ENCODE data around the gene MRNIP. TPM values are rescaled to one million over a fixed set of nuclear protein-coding genes. Genes with fewer than 3 reads are reported as not detected.
A peak's percentile ranks its signal among the peaks of the same experiment; 100 is the strongest.

The MRNIP gene
- total and polyA plus RNA-seq, 2 of the 4 experiments (the other 2 are of a cell fraction), result 6.6 to 24.7 TPM

- peak overlapping the region; percentile 79 for H3K9ac ChIP-seq (ENCODE audit: low read depth, low read length)
- H2BK120ac ChIP-seq (ENCODE audit: low read depth, low read length), result no peak overlapping the region
- peak overlapping the region; percentile 99 for H2AK9ac ChIP-seq (replicated peaks; ENCODE audit: low read depth, low read length, poor library complexity)
- peak overlapping the region; percentile 87 for H3K4me3 ChIP-seq (ENCODE audit: insufficient read depth, low read depth, low read length)
- peak; percentile 90 for DNase-seq
- peak overlapping the region; percentile 67; the same call in 1 of the 2 replicates for H3K14ac ChIP-seq (replicated peaks; ENCODE audit: low read depth, low read length)
- peaks cover 19 to 67% of the 10 kb centered on the region in 2 experiments for H3K79me1 ChIP-seq (ENCODE audit: low read depth in 1 of 2, low read length in 2 of 2)
- H2BK20ac ChIP-seq (ENCODE audit: low read depth, low read length), result no peak overlapping the region
- peak overlapping the region; percentile 87 for H2BK5ac ChIP-seq (ENCODE audit: low read depth, low read length, poor library complexity, severe bottlenecking)
- no peak overlapping the region; the same call in 1 of the 2 replicates for H4K91ac ChIP-seq (ENCODE audit: insufficient read depth, low read depth, low read length)
- no TSS peak for BruUV-seq (replicated peaks)
- H3K27me3 ChIP-seq (ENCODE audit: control insufficient read depth, insufficient read depth, low read length), result no peaks in the 10 kb centered on the region
- 0 out of 2 replicates have a peak overlapping the region, but pooled peaks have one; percentile 63 for H2AK5ac ChIP-seq (ENCODE audit: low read depth, low read length)
- H3K4ac ChIP-seq (ENCODE audit: low read depth, low read length), result peak overlapping the region; percentile 54
- peaks cover 36% of the 10 kb centered on the region for H3K9me1 ChIP-seq (ENCODE audit: insufficient read depth, low read length)
- intact Hi-C loops (cut with micrococcal nuclease), result loop anchor here (5.0 kb wide), 1 partner anchor 199 kb away; the partner anchor contains the start of gene HNRNPH1
- H3K9me3 ChIP-seq (ENCODE audit: control insufficient read depth, insufficient read depth, low read length), result no peaks in the 10 kb centered on the region
- H3K56ac ChIP-seq (ENCODE audit: extremely low read depth, insufficient read depth, low read length), result no peak overlapping the region
- 0% methylated on average over 30 of the region's 54 CpGs; no CpG with 5 or more reads in 1 of the 2 experiments for WGBS, 2 experiments (ENCODE audit: extremely low coverage in 2 of 2, insufficient read length in 1 of 2)
- H2BK15ac ChIP-seq (ENCODE audit: low read depth, low read length), result no peak overlapping the region
- H4K20me1 ChIP-seq (ENCODE audit: insufficient read depth, low read length), result peaks cover 58% of the 10 kb centered on the region
- H2AFZ ChIP-seq (replicated peaks; ENCODE audit: low read length, poor library complexity), result peak overlapping the region; percentile 89
- dilution Hi-C loops (cut with HindIII; ENCODE audit: low sequenced_read_pairs, unreplicated experiment), result no loop called here
- peak overlapping the region; percentile 81 for H3K23ac ChIP-seq (ENCODE audit: low read depth, low read length)
- peak overlapping the region; percentile 90 for H3K27ac ChIP-seq (ENCODE audit: insufficient read depth, low read length)
- H3K36me3 ChIP-seq (ENCODE audit: control insufficient read depth, insufficient read depth, low read length), result peaks cover 41% of the 10 kb centered on the region
- peak overlapping the region; percentile 95 for H3K4me2 ChIP-seq (ENCODE audit: low read depth, low read length)
- H3K18ac ChIP-seq (ENCODE audit: low read depth, low read length), result peak overlapping the region; percentile 4; the same call in 1 of the 2 replicates
- ChIA-PET POLR2A (ENCODE audit: unreplicated experiment) (no interaction called here), CTCF (no interaction called here)
- H3K4me1 ChIP-seq (ENCODE audit: control insufficient read depth, insufficient read depth, low read length), result peaks cover 39% of the 10 kb centered on the region
- H4K5ac ChIP-seq (ENCODE audit: low read depth, low read length), result no peak overlapping the region
- in situ Hi-C loops (cut with MboI; ENCODE audit: low sequenced_read_pairs), result no loop called here
- H4K8ac ChIP-seq (ENCODE audit: low read depth in 2 of 2, low read length in 2 of 2), result no peak overlapping the region
- ATAC-seq (ENCODE audit: low read depth), result peak; percentile 62
- peak; percentile 65 for TF ChIP-seq MXI1 (IDR thresholded peaks at IDR 0.05; ENCODE audit: borderline replicate concordance, low read depth, low read length)
- no peak for TF ChIP-seq RFX5 (IDR thresholded peaks at IDR 0.05; ENCODE audit: low read depth, low read length)
- no peak for TF ChIP-seq BHLHE40 (IDR thresholded peaks at IDR 0.05; ENCODE audit: low read depth, low read length)
- TF ChIP-seq NFE2L2 (IDR thresholded peaks at IDR 0.05; ENCODE audit: low read depth, low read length), result no peak
- no peak for TF ChIP-seq RAD21 (IDR thresholded peaks at IDR 0.05; ENCODE audit: low read length)
- TF ChIP-seq CEBPB (IDR thresholded peaks at IDR 0.05; ENCODE audit: low read depth, low read length), result no peak
- TF ChIP-seq FOS (IDR thresholded peaks at IDR 0.05; ENCODE audit: low read depth, low read length), result no peak
- no peak for TF ChIP-seq SMC3 (IDR thresholded peaks at IDR 0.05; ENCODE audit: low read depth, low read length)
- no peak for TF ChIP-seq MAFK (IDR thresholded peaks at IDR 0.05; ENCODE audit: low read depth, low read length)
- no peak for TF ChIP-seq RCOR1 (IDR thresholded peaks at IDR 0.05; ENCODE audit: insufficient replicate concordance, low read length)
- peak; percentile 40; the same call in 1 of the 2 replicates for TF ChIP-seq MAZ (IDR thresholded peaks at IDR 0.05; ENCODE audit: borderline replicate concordance, low read depth, low read length)
- TF ChIP-seq CTCF (conservative IDR thresholded peaks at IDR 0.05; ENCODE audit: low read depth, low read length), result no peak
- no peak for TF ChIP-seq CHD1 (IDR thresholded peaks at IDR 0.05; ENCODE audit: low read depth, low read length)
- TF ChIP-seq, protein P1, sequence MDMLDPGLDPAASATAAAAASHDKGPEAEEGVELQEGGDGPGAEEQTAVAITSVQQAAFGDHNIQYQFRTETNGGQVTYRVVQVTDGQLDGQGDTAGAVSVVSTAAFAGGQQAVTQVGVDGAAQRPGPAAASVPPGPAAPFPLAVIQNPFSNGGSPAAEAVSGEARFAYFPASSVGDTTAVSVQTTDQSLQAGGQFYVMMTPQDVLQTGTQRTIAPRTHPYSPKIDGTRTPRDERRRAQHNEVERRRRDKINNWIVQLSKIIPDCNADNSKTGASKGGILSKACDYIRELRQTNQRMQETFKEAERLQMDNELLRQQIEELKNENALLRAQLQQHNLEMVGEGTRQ (IDR thresholded peaks at IDR 0.05; ENCODE audit: low read depth, low read length), result no peak
- peak; percentile 56 for TF ChIP-seq POLR2A (IDR thresholded peaks at IDR 0.05; ENCODE audit: low read depth, low read length)
Measured at GRCh38 chr5:179821298-179822058, 37.1 kb downstream of the MRNIP start.

Data from IMR-90 (cell line).